ENCODE data around the gene CCNE1.
A peak's percentile ranks its signal among the peaks of the same experiment; 100 is the strongest.
"Not testable (repeated sequence)": the region's sequence is repeated elsewhere in the genome, so short reads cannot be mapped to it uniquely, and the experiment has no call there.

Gene CCNE1

GRCh38 chr19:29812080-29812880 lies 489 bp downstream of the CCNE1 start:
- DNase-seq (ENCODE audit: low read depth, low spot score): no peak
- H3K27ac ChIP-seq: no peak overlapping the region

GRCh38 chr19:29812881-29813275 lies 1.1 kb downstream of the CCNE1 start:
- H3K27ac ChIP-seq: no peak overlapping the region
- no peak for DNase-seq (ENCODE audit: low read depth, low spot score)

DNA sequence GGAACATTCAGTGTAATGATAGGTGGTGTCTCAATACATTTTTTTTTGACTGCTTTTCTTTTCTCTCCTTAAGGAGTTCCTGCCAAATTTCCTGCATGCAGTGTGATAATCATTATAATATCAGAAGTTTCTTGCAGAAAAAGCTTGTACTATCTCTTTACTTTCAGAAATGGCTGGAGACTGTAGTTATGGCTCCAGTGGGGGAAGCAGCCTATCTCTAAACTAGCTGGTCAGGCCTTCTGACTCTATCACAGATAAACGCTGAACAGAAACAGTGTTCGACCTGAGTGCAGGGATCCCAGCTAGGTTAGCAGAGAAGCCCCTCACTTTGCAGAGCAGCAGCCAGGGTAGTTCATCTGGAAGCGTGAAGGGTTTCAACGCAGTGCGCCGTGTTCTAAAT lies 1.9 kb downstream of the CCNE1 start:
- no peak overlapping the region for H3K27ac ChIP-seq
- no peak for DNase-seq (ENCODE audit: low read depth, low spot score)

- H3K27ac ChIP-seq: no peak overlapping the region
- no peak for DNase-seq (ENCODE audit: low read depth, low spot score)
Observed at GRCh38 chr19:29815231-29815630, 3.4 kb downstream of the CCNE1 start.

- no peak for DNase-seq (ENCODE audit: low read depth, low spot score)
- no peak overlapping the region for H3K27ac ChIP-seq
Observed at GRCh38 chr19:29817316-29817715, 5.5 kb downstream of the CCNE1 start.

DNA sequence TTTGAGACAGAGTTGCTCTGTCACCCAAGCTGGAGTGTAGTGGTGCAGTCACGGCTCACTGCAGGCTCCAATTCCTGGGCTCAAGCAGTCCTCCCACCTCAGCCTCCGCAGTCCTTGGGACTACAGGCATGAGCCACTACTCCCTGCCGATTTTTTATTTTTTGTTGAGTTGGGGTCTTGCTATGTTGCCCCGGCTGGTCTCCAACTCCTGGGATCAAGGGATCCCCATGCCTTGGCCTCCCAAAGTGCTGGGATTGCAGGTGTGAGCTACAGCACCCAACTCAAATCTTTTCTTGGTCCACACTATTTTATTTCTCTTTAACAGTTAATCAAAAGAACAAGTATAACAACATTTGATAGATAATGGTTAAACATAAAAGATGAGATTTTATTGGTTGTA lies 7.5 kb downstream of the CCNE1 start:
- H3K27ac ChIP-seq: no peak overlapping the region
- no peak for DNase-seq (ENCODE audit: low read depth, low spot score)

DNA sequence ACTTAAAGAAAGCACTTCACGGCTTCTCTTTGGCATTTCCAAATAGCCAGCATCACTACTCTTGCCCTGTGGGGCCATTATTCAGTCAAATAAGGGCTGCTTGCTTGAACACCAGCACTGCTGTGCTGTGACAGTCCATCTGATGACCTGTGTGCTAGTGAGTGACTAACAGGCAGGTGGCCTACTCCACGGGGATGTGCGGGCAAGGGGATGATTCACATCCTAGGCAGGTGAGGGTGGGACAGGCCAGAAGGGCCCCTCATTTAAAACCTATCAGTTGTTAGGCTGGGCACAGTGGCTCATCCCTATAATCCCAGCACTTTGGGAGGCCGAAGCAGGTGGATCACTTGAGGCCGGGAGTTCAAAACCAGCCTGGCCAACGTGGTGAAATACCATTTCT lies 8.2 kb downstream of the CCNE1 start:
- no peak overlapping the region for H3K27ac ChIP-seq
- DNase-seq (ENCODE audit: low read depth, low spot score): no peak

DNA sequence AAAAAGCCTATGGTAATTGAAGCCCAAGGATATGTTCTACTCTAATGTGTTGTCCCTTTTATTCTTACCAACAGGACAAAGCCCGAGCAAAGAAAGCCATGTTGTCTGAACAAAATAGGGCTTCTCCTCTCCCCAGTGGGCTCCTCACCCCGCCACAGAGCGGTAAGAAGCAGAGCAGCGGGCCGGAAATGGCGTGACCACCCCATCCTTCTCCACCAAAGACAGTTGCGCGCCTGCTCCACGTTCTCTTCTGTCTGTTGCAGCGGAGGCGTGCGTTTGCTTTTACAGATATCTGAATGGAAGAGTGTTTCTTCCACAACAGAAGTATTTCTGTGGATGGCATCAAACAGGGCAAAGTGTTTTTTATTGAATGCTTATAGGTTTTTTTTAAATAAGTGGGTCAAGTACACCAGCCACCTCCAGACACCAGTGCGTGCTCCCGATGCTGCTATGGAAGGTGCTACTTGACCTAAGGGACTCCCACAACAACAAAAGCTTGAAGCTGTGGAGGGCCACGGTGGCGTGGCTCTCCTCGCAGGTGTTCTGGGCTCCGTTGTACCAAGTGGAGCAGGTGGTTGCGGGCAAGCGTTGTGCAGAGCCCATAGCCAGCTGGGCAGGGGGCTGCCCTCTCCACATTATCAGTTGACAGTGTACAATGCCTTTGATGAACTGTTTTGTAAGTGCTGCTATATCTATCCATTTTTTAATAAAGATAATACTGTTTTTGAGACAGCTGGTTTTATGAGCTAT lies 12.0 kb downstream of the CCNE1 start:
- no peak overlapping the region for H3K27ac ChIP-seq
- no peak for DNase-seq (ENCODE audit: low read depth, low spot score)

GRCh38 chr19:29825263-29825662 lies 13.5 kb downstream of the CCNE1 start:
- not testable (repeated sequence) for H3K27ac ChIP-seq; DNase-seq (ENCODE audit: low read depth, low spot score)

- peak overlapping the region; percentile 55 for H3K27ac ChIP-seq
- peak; percentile 83 for DNase-seq (ENCODE audit: low read depth, low spot score)
Observed at GRCh38 chr19:29831041-29831548, 19.3 kb downstream of the CCNE1 start.

DNA sequence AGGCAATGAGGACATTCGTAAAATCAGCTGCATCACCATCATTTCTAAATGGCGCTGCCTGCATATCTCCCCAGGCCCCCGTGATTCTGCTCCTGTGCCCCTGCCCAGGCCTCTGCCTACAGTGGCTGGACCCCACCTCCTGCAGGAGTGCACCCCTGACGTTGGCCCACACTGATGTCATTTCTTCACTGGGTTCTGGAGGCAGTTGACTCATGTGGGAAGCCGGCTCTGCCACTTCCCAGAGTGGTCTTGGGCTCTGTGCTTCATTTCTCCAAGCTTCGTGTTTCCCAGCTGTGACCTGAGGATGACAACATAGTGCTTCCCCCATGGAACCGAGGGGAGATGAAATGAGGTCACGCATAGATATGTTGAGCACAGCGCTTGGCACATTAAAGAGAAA lies 19.9 kb downstream of the CCNE1 start:
- no peak for DNase-seq (ENCODE audit: low read depth, low spot score)
- H3K27ac ChIP-seq: peak overlapping the region; percentile 55

DNA sequence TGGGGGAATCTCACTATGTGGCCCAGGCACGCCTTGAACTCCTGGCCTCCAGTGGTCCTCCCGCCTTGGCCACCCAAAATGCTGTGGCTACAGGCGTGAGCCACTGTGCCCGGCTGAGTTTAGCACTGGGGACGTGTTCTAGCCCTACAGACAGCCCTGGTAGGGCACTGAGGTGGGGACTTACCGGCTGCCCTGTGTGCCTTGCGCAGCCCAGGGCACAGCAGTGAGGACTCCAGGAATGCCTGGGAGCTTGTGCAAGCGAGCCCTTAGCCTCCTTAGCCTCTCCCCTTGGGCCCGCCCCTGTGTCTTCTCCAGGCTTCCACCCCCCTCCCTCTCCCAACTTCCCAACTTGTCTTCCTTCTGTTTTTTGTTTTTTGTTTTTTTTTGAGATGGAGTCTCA lies 21.0 kb downstream of the CCNE1 start:
- DNase-seq (ENCODE audit: low read depth, low spot score): no peak
- no peak overlapping the region for H3K27ac ChIP-seq

DNA sequence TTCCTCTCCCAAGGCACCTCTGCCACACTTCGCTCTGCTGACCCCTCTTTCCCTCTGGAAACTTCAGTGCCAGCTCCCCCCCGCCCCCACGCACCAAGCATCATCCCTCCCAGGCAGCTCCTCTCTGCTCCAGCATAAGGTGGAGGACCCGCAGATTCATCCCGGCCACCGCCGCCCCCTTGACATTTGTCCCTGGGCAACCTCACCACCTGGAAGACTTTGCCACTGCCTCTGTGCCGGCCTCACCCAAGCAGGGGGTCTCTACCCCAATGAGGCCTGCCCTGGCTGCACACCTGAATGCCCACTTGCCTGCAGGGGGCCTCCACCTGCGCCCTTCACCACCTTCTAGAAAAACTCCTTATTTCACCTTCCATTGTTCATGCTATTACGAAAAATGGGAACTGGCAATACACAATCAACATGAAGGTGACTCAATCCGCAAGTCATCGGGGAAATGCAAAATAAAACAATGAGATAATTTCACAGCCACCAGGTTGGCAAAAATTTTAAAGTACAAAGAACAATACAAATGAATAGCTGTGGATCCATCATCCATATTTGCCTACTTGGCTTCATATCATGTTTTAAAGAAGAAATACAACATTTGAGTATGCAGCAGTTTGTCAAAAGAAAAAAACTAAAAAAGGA lies 21.9 kb downstream of the CCNE1 start:
- no peak overlapping the region for H3K27ac ChIP-seq
- no peak for DNase-seq (ENCODE audit: low read depth, low spot score)

DNA sequence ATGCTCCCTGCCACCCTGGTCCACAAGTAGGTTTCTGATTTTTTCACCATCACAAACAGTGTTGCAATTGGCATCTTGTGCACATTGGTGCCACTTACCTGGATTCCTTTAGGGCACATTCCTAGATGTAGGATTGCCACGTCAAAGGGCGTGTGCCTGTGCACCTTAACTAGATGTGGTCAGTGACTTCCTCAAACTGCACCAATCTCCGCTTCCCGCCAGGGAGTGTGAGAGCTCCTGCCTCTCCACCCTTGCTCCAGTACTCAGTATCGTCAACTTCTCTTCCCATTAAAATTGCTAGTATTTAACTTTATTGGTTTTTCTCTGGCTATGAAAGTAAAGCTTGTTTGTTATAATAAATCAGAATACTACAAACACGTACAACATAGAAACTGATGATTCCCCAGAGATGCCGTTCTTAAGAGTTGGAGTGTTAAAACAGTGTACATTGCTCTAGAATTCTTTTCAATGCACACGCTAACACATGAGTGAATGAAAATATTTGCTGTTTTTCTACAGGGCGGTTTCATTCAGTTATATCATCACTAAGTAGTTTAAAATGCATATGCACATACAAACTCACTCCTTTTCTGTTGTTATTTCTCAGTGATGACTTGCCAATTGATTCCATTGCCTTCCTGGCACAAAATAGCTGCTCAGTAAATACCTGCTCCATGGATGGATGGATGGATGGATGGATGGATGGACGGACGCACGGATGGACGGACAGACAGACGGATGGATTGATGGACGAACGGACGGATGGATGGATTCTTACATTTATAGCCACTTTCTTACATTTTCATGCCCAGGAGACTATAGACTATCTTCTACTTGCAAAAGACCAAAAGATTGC lies 23.4 kb downstream of the CCNE1 start:
- DNase-seq (ENCODE audit: low read depth, low spot score): no peak
- peak overlapping the region; percentile 45 for H3K27ac ChIP-seq

GRCh38 chr19:29836409-29836825 lies 24.6 kb downstream of the CCNE1 start:
- H3K27ac ChIP-seq: no peak overlapping the region
- no peak for DNase-seq (ENCODE audit: low read depth, low spot score)

- no peak for DNase-seq (ENCODE audit: low read depth, low spot score)
- no peak overlapping the region for H3K27ac ChIP-seq
Observed at GRCh38 chr19:29837448-29837981, 25.7 kb downstream of the CCNE1 start.

- DNase-seq (ENCODE audit: low read depth, low spot score): no peak
- no peak overlapping the region for H3K27ac ChIP-seq
Observed at GRCh38 chr19:29837996-29838395, 26.2 kb downstream of the CCNE1 start.

- H3K27ac ChIP-seq: no peak overlapping the region
- no peak for DNase-seq (ENCODE audit: low read depth, low spot score)
Observed at GRCh38 chr19:29840066-29840950, 28.5 kb downstream of the CCNE1 start.

DNA sequence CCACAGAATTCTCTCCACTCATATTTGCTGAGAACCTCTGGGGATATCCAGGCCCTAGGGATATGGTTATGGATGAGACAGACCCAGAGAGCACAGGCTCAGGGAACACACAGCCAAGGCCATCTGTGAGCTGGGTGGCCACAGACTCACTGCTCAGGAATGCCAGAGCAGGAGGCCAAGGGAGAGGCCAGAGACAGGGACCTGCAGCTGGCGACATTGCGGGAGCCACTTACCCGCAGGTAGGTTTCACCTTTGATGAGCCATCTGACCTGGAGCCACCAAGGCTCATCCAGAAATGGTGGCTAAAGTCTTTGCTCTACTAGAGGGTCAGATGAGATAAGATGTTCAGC lies 29.4 kb downstream of the CCNE1 start:
- no peak for DNase-seq (ENCODE audit: low read depth, low spot score)
- peak overlapping the region; percentile 30 for H3K27ac ChIP-seq
